Activated effector memory CD4-positive, alpha-beta T cell treated with anti-CD3 and anti-CD28 coated beads, Interleukin-2, amount 50 U/mL, for 16 hours (primary cell): ENCODE measurements around the gene ZNRF1.
"Not testable (repeated sequence)": the region's sequence is repeated elsewhere in the genome, so short reads cannot be mapped to it uniquely, and the experiment has no call there.

Source experiments
- DNase-seq: peaks from one replicate; pipeline ENCODE4 v3.0.0-alpha.2; 2020

The ZNRF1 gene

DNA sequence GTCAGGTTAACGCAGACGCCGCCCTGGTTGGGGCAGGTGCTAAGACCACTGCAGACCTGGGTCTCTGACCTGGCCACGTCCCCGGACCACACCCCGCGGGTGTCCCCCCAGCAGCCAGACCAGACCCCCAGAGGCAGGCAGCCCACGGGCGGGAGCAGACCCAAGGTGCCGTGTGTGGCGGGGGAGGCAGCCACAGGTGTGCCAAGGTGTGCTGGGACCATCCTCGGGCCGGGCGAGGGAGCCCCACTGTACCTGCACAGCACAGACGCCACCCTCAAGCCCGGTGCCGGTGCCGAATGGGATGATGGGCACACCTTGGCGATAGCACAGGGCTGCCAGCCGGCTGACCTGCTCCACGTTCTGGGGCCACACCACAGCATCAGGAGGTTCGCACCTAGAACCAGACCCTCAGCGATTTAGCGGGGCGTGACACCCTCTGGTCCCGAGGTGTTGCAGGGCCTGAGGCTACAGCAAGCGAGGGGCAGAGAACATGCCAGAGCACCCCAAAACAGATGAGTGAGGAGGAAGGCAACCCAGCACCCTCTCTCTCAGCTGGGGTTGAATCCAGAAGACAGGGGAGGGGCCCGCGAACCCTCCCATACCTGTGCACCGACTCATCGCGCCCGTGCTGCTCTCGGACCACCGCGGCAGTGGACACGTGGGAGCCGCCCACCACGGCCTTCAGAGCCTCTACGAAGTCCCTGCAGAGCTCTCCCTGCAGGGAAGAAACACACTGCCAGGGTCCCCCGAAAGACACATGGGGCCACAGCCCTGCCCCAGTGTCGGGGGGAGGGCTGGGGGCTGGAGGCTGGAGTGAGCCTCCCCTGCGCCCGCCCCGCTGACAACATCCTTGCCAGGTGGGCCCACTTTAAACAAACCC, 116.4 kb downstream of the ZNRF1 start:
- no peak for DNase-seq

DNA sequence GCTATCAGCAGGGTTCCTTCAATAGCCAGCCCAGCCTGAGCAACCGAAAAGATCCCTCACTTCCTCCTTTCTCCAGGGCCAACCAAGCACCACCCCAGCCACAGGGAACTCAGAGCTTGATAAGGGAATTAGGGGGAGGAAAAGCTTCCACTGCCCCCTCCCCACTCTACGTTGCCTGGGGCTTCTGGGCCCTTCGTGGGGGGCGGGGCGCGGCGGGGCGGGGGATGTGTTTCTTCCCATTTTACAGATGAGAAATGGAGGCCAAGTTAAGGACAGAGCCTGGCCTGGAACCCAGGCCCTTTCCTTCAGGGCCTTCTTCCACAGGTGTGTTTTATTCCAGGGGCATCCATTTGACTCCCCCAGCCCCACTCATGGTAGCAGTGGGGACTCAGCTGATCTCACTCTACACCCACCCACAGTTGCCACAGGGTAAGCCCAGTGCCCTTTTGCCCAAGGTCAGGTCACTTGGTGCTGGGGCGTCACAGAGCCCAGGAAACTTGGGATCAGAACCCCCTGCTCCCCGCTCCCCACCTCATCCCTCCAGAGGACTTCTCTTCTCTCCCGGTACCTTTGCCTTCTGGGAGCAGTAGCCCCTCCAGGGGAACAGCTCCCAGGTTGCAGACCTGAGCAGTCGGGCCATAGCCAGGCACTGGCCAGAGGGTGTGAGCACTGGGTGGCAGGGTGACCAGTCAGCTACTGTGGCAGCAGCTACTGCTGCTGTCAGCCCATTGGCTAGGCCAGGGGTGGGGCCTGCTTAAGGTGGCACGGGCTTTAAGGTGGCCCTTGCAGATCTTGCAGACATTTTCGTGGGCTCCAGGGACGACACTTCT, 117.5 kb downstream of the ZNRF1 start, which contains the start of gene LDHD:
Gene LDHD, minus strand, starts transcription at position 700 of the 830 bp plus-strand sequence. Its CDS starts 60 bp downstream, at position 640.
- no peak for DNase-seq

DNA sequence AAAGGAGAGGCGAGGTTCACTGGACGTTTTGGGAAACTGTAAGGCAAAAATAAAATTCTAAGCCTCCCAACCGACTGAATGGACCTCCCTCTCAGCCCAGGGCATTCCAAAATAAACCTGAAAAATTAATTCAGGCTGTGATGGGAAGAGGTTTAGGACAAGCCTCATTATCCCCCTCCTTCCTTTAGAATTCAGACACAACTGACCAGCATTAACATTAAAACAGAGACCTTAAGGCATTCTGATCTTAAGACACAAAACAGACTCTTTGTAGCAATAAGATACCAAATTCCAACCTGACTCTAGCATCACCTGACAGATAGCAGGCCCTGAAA, 118.1 kb downstream of the ZNRF1 start:
- no peak for DNase-seq

DNA sequence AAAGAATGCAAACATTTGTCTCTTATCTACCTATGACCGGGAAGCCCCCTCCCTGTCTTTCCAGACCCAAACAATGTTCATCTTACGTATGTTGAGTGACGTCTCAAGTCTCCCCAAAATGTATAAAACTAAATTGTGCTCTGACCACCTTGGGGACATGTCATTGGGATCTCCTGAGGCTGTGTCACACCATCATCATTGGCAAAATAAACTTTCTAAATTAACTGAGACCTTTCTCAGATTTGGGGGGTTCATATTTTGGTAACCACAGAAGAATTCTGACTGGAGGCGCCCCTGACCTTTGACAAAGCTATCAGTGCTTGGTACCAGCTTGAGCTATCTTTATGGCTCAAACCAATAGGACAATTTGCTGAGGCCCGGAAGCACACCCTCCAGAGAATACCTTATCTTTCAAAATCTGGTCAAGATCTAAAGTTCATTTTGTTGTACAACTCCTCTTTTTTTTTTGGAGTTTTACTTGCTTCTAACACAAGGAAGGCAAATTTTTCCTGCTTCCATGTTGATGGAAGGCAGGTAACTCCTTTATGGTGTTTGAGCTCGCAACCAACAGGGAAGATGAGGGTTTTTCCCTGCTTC, 120.2 kb downstream of the ZNRF1 start:
- DNase-seq: no peak

DNA sequence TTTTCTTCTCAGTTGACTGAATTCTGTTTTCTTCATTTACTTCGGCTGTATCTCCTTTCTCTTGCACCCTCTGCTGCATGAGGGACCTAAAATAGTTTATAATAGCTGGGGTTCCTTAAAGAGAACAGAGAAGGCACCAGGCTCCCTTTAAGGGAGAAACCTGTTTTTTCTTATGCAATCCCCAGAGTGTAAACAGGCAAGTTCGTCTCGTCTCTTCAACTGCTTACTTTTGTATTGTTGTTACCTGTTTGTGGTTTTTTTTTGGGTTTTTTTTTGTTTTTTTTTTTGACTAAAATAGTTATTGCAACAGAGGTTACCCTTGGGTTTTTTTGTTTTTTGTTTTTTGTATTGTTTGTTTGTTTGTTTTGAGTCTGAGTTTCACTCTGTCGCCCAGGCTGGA, 121.4 kb downstream of the ZNRF1 start:
- no peak for DNase-seq

DNA sequence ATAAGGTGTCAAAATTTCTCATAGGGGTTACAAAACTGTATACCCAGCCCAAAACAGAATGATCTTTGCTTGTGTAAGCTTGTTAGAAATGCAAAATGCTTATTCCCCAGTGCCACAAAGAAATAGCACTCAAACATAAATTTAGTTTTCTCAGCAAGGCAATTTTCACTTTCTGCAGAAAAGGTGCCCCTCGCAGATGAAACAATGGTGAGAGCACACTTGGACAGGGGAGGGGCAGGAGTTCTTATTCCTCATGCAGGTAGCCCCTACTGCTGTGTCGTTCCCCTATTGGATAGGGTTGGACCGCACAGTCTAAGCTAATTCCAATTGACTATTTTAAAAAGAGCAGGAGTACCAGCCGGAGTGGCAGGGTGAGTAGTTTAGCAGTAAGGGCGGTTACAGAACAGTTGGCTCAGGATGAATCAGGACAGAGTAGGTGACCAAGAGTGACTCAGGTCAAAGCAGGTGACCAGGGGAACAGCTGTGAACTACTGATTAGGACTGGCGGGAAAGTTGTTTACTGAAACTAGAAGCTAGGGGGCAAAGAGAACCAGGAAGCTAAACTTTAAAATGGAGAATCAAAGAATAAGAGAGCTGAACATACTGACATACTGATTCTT, 123.2 kb downstream of the ZNRF1 start:
- DNase-seq: no peak

DNA sequence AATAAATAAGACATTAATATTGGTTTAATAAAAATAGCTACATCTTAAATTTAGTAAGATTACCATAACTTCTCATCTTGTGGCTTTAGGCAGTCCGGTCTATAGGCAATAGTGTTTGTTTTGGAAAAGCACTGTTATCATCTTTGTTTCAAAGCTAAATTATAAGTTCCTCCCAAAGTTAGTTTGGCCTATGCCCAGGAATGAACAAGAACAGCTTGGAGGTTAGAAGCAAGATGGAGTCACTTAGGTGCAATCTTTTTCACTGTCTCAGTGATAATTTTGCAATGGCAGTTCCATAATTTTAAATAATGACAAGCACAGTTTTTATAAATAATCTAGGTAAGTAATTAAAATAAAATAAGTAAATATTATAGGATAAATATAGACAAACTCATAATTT, 123.8 kb downstream of the ZNRF1 start:
- DNase-seq: no peak

DNA sequence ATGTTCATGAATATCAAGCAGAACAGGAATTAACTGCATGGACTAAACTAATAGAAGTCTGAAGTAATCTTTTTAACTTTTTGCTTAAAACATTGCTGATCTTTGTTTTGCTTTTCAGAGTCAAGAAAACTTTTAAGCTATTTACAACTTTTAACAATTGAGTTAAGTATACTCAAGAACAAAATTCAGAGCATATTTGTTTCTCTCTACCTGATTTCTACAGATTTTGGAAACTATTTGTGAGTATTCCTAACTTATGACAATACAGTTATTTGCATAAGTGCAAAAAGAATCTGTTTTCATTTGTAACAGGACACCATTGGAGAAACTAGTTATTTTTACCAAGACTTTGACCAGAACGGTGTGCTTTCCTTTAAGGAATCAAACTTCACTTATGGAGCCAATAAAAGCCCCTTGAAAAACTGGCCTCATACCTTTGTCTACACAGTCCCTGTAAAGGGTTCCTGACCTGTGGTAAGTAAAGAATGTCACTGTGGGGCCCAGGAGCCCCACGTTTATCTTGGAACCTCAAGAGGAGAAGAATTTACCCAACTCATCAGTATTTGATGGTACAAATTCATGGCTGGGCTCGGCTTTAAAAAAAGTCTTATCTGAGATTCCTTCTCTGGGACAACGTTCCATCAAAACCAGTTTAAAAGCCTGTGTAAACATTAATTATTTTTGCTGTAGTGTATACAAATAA, 129.0 kb downstream of the ZNRF1 start:
- no peak for DNase-seq

DNA sequence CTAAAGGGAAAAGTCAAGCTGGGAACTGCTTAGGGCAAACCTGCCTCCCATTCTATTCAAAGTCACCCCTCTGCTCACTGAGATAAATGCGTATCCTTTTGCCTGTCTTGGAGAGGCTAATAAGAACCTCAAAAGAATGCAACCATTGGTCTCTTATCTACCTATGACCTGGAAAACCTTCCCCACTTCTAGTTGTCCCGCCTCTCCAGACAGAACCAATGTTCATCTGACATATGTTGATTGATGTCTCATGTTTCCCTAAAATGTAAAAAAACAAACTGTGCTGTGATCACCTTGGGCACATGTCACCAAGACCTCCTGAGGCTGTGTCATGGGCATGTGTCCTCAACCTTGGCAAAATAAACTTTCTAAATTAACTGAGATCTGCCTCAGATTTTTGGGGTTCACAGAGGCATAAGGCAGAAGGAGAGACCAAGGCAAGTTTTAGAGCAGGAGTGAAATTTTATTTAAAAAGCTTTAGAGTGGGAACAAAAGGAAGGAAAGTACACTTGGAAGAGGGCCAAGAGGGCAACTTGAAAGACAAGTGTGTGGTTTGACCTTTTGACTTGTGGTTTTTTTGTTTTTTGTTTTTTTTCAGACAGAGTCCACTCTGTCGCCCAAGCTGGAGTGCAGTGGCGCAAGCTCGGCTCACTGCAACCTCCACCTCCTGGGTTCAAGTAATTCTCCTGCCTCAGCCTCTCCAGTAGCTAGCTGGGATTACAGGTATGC, 130.8 kb downstream of the ZNRF1 start:
- DNase-seq: not testable (repeated sequence)

DNA sequence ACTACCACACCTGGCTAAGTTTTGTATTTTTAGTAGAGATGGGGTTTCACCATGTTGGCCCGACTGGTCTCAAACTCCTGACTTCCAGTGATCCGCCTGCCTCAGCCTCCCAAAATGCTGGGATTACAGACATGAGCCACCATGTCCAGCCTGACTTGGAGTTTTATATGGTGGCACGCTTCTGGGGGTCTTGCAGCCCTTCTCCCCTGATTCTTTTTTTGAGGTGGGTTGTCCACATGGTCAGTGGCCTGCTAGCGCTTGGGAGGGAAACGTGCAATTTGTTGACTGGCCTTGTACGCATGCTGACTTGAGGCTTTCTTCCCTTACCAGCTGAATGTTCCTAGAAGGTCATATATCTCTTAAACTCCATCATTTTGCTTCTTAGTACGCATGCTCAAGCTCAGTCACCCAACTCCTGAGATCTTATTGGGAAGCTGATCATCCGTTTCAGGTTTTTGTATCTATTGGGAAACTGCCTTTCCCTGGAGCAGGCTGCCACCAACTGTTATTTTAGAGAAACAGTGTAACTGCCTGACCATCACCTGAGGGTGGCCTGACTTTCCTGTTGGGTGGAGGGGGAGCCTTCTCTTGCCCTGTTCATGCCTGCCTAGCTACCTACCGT, 131.4 kb downstream of the ZNRF1 start:
- DNase-seq: no peak

DNA sequence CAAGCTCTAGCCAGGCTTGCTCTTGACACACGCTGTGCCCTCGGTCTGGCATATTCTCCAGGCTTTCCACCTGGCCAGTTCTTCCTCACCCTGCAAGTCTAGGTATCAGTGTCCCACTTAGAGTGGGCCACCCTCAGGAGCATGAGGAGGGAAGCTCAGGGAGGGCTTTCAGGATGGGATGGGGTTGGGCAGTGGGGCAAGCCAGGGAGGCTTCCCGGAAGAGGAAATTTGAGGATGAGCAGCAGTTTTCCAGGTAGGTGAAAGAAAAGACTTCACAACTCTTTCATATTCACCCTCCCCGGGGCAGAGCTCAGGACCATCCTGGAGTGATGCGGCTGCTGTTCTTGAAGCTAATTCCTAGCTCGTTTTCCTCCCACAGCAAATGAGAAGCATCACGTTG, 132.3 kb downstream of the ZNRF1 start:
- no peak for DNase-seq

DNA sequence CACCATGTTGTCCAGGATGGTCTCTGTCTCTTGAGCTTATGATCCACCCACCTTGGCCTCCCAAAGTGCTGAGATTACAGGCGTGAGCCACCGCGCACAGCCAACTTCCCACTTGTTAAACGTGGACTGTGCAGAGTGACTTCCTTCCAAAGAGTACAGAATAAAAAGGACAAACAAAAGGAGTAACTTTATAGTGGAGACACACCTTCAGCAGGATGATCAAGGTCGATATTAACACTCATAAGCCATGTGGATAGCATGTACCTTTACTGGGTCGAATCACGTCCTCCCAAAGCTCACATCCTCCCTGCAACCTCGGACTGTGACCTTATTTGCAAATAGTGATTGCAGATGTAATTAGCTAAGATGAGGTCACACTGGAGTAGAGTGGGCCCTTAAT, 139.4 kb downstream of the ZNRF1 start:
- no peak for DNase-seq

DNA sequence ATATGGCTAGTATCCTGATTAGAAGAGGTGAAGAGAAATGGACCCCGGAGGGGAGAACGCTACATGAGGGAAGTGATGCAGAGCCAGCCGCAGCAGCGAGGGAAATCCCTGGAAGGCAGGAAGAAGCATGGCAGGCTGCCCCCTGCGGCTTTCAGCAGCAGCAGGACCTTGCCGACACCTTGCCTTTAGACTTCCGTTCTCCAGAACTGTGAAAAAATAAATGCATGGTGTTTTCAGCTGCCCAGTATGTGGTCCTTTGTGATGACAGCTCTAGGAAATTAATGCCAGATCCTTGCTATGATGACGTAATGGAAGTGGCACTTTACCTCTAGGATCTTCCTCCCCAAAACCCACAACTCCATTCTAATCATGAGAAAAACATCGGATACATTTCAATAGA, 139.8 kb downstream of the ZNRF1 start:
- DNase-seq: no peak

DNA sequence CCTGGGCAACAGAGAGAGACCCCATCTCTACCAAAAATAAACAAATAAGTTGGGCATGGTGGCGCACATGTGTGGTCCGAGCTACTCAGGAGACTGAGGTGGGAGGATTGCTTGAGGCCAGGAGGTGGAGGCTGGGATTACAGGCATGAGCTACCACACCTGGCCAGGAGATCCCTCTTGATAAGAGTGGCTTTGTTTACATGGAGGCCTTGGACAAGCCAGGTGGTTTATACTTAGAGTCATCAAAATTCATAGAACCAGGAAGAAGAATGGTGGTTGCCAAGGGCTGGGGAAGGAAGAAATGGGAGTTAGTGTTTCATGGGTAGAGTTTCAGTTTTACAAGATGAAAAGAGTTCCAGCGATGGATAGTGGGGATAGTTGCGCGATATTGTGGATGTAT, 140.7 kb downstream of the ZNRF1 start:
- no peak for DNase-seq

DNA sequence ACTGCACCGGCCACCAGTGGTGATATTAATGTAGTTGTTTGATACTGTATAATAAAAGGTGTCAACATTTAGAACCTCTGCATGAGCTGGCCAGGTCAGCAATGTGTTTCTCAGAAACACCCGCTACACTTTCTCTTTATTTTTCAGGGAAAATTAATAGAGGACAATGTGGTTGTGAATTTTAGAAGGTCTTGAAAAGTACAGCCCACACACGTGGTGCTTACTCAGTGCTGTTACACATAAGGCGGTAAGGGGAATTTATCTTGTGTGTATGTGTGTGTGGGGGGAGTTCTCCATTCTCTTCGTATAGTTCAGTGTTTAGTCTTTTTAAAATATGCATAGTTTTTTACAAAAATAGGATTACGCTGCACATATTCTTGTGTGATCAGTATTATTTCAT, 145.1 kb downstream of the ZNRF1 start:
- DNase-seq: no peak

DNA sequence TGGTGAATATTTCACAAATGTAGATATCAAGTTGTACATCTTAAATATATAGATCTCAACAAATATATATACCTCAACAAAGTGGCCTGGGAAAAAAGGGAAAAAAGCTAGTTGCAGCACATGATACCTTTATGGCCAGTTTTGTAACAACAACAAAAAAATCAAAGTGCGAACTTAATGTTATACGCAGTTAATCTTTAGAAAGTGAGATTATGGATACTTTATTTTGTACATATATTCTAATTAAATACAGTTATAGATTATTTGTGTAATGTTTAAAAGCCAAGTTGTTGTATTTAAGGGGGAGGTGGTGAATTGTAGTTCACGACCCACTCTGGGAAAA, 149.1 kb downstream of the ZNRF1 start:
- no peak for DNase-seq

DNA sequence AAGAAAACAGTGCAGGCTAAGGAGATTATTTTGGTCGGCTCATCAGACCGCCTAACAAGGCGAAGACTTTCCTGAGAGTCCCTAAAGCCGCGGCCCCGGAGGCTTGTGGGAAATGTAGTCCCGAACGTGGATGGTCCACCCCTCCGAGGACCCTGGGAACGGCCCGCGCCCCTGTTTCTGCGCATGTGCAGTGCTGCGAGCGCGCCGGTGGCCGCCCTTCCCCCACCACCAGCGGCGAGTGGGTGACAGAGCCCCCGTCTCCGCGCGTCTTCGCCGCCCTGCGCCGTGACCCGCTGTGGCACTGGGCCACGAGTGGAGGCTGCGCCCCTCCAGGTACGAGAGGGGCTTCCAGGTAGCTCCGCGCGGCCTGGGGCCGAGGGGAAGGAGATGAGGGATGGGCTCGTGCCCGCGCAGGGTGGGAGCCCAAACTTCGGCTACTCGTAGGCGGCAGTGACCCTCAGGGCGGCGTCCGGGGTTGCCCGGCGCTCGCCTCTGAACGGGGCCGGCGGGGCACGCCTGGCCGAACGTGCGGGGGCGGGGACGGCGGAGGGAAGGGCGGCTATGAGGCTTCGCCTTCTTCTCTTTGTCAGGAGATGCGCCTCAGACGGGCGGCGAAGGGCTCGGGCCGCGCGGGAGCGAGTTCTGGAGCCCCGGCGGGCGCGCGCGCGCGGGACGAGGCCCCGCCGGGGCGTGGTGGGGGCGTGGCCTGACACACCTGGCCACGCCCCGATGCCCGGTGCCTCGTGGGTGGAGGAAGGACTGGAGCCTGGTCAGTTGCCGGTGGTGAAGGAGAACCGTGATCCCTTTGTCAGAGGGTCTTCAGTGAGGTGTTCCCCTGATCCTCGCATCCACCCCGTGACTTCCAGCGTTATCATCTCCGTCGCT, 149.7 kb downstream of the ZNRF1 start, which contains the start of gene ZFP1:
Gene ZFP1, plus strand, starts transcription at position 214 of the 885 bp plus-strand sequence. CDS start 4,428 bp downstream, outside the sequence.
- DNase-seq: peak; percentile 97

DNA sequence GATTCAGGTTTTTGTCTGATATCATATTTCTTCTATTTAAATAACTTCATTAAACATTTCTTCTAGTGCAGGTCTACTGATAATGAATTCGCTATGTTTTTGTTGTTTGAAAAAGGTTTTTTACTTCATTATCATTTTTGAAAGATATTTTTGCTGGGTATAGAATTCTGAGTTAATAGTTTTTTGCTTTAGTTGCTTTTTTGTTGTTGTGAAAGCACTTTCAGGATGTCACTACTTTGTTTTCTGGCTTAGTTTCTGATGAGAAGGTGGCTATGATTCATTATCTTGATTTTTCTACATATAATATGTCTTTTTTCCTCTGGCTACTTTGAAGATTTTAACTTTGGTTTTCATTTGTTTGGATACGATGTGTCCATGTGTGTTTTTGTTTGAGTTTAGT, 153.0 kb downstream of the ZNRF1 start:
- no peak for DNase-seq

DNA sequence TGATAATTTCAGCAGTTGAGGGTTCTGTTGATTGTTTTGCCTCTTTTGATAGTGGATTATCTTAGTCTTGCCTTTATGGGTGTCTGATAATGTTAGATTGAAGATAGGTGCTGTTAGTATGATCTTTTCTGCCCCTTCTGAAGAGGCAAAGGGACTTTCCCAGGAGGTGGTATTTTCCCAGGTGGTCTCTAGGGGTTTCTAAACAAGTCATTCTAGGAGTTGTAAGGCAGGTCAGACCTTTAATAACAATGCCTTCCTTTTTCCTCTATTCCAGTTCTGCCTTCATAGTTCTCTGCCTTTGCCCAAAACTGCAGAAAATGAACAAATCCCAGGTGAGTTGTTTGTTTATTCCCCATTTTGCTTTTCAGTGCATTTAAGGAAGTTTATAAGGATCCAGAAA, 153.8 kb downstream of the ZNRF1 start:
- no peak for DNase-seq

DNA sequence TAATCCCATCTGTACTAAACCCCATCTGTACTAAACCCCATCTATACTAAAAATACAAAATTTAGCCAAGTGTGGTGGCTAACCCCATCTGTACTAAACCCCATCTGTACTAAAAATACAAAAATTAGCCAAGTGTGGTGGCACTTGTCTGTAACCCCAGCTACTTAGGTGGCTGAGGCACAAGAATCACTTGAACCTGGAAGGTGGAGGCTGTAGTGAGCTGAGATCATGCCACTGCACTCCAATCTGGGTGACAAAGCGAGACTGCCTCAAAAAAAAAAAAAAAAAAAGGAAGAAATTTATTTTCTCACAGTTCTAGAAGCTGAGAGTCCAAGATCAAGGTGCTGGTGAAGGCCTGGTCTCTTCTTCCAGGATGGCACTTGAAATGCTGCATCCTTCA, 161.6 kb downstream of the ZNRF1 start:
- no peak for DNase-seq
